ENCODE results near the gene MPZL3. TPM values are rescaled to one million over a fixed set of nuclear protein-coding genes. Genes with fewer than 3 reads are reported as not detected.

MPZL3 gene
- polyA plus RNA-seq, 2 of the 4 experiments (the other 2 are of a cell fraction): 0.34 to 1.0 TPM

GRCh38 chr11:118176778-118177134, 75.4 kb downstream of the MPZL3 start:
- H3K4me1 ChIP-seq: peaks cover 14% of the 10 kb centered on the region
- no peak overlapping the region for H3K4me3 ChIP-seq
- 76% methylated on average over 4 of the region's 4 CpGs for WGBS (ENCODE audit: missing lambda C conversion rate)
- H3K4me2 ChIP-seq: no peak overlapping the region
- DNase-seq (ENCODE audit: low read depth in 1 of 2, low spot score in 1 of 2) (no peak), ATAC-seq (no peak), FAIRE-seq (no peak)
- POLR2A ChIA-PET: no interaction called here
- no peaks in the 10 kb centered on the region for H3K9me3 ChIP-seq
- CTCF ChIA-PET: interaction anchor here (1.0 kb wide), 1 partner anchor 22 kb away, joined by 7 read pairs; no protein-coding TSS in a partner anchor
- H3K27ac ChIP-seq: no peak overlapping the region
- TF ChIP-seq POLR2AphosphoS2 (conservative IDR thresholded peaks at IDR 0.05; ENCODE audit: low read length) (no peak), KDM1A (IDR thresholded peaks at IDR 0.05; ENCODE audit: low read depth) (no peak), RARB (CRISPR knock-in tag; IDR thresholded peaks at IDR 0.05) (no peak), CHD4 (IDR thresholded peaks at IDR 0.05; ENCODE audit: borderline replicate concordance) (no peak), HOXB5 (CRISPR knock-in tag; IDR thresholded peaks at IDR 0.05) (no peak), TP53 (CRISPR knock-in tag; IDR thresholded peaks at IDR 0.05) (no peak), PBX3 (IDR thresholded peaks at IDR 0.05) (no peak), NR3C1 (IDR thresholded peaks at IDR 0.05) (no peak), JUNB (IDR thresholded peaks at IDR 0.05) (no peak), FOSL2 (IDR thresholded peaks at IDR 0.05) (no peak), FOSL2 (CRISPR knock-in tag; IDR thresholded peaks at IDR 0.05) (no peak)

Small RNA genes within 50 kb of the gene (small RNA-seq; reads per million reads assigned to genes)
- gene HSPE1P18: 0 to 0.26 (median 0) reads per million in 6 experiments

Other genes starting within 250 kb of the MPZL3 start
- gene TMPRSS4, start 175.3 kb downstream of the MPZL3 start, polyA plus RNA-seq (2011; rRNA removed): not detected in 2 replicates
- gene TMPRSS4, start 175.3 kb downstream of the MPZL3 start, polyA plus RNA-seq (2017; fragmentation: RNase III; extraction: RNeasy Plus Mini Kit Qiagen cat#74134 plus additional on column Dnase treatment): not detected in 3 replicates
- not detected in 2 replicates for gene SMIM35, start 165.4 kb downstream of the MPZL3 start, polyA plus RNA-seq (2011; rRNA removed)
- gene SMIM35, start 165.4 kb downstream of the MPZL3 start, polyA plus RNA-seq (2017; fragmentation: RNase III; extraction: RNeasy Plus Mini Kit Qiagen cat#74134 plus additional on column Dnase treatment): not detected in 3 replicates
- 0.04 and 0.12 TPM in 2 replicates for gene SCN4B, start 99.5 kb downstream of the MPZL3 start, polyA plus RNA-seq (2011; rRNA removed)
- 0.03 to 0.04 TPM in 2 of 3 replicates, not detected in the other for gene SCN4B, start 99.5 kb downstream of the MPZL3 start, polyA plus RNA-seq (2017; fragmentation: RNase III; extraction: RNeasy Plus Mini Kit Qiagen cat#74134 plus additional on column Dnase treatment)
- gene SCN2B, start 75.7 kb downstream of the MPZL3 start, polyA plus RNA-seq (2011; rRNA removed): not detected in 2 replicates
- gene SCN2B, start 75.7 kb downstream of the MPZL3 start, polyA plus RNA-seq (2017; fragmentation: RNase III; extraction: RNeasy Plus Mini Kit Qiagen cat#74134 plus additional on column Dnase treatment): not detected in 3 replicates
- not detected in 2 replicates for gene JAML, start 27.4 kb downstream of the MPZL3 start, polyA plus RNA-seq (2011; rRNA removed)
- not detected in 3 replicates for gene JAML, start 27.4 kb downstream of the MPZL3 start, polyA plus RNA-seq (2017; fragmentation: RNase III; extraction: RNeasy Plus Mini Kit Qiagen cat#74134 plus additional on column Dnase treatment)
- 0.09 and 0.14 TPM in 2 replicates for gene MPZL2, start 11.9 kb upstream of the MPZL3 start, polyA plus RNA-seq (2011; rRNA removed)
- 0.08 TPM in 1 of 3 replicates, not detected in the others for gene MPZL2, start 11.9 kb upstream of the MPZL3 start, polyA plus RNA-seq (2017; fragmentation: RNase III; extraction: RNeasy Plus Mini Kit Qiagen cat#74134 plus additional on column Dnase treatment)
- gene CD3E, start 52.4 kb upstream of the MPZL3 start, polyA plus RNA-seq (2011; rRNA removed): not detected in 2 replicates
- not detected in 3 replicates for gene CD3E, start 52.4 kb upstream of the MPZL3 start, polyA plus RNA-seq (2017; fragmentation: RNase III; extraction: RNeasy Plus Mini Kit Qiagen cat#74134 plus additional on column Dnase treatment)
- not detected in 2 replicates for gene CD3D, start 90.3 kb upstream of the MPZL3 start, polyA plus RNA-seq (2011; rRNA removed)
- not detected in 3 replicates for gene CD3D, start 90.3 kb upstream of the MPZL3 start, polyA plus RNA-seq (2017; fragmentation: RNase III; extraction: RNeasy Plus Mini Kit Qiagen cat#74134 plus additional on column Dnase treatment)
- not detected in 2 replicates for gene CD3G, start 92.0 kb upstream of the MPZL3 start, polyA plus RNA-seq (2011; rRNA removed)
- not detected in 3 replicates for gene CD3G, start 92.0 kb upstream of the MPZL3 start, polyA plus RNA-seq (2017; fragmentation: RNase III; extraction: RNeasy Plus Mini Kit Qiagen cat#74134 plus additional on column Dnase treatment)
- 18.9 and 28.7 TPM in 2 replicates for gene UBE4A, start 107.2 kb upstream of the MPZL3 start, polyA plus RNA-seq (2011; rRNA removed)
- gene UBE4A, start 107.2 kb upstream of the MPZL3 start, polyA plus RNA-seq (2017; fragmentation: RNase III; extraction: RNeasy Plus Mini Kit Qiagen cat#74134 plus additional on column Dnase treatment): 11.4 to 12.1 TPM (median 11.9 TPM) in 3 replicates
- gene ATP5MG, start 149.2 kb upstream of the MPZL3 start, polyA plus RNA-seq (2011; rRNA removed): 242 and 337 TPM in 2 replicates
- 437 to 446 TPM (median 438 TPM) in 3 replicates for gene ATP5MG, start 149.2 kb upstream of the MPZL3 start, polyA plus RNA-seq (2017; fragmentation: RNase III; extraction: RNeasy Plus Mini Kit Qiagen cat#74134 plus additional on column Dnase treatment)
- gene KMT2A, start 184.1 kb upstream of the MPZL3 start, polyA plus RNA-seq (2011; rRNA removed): 20.3 and 28.4 TPM in 2 replicates
- 6.8 to 9.7 TPM (median 7.1 TPM) in 3 replicates for gene KMT2A, start 184.1 kb upstream of the MPZL3 start, polyA plus RNA-seq (2017; fragmentation: RNase III; extraction: RNeasy Plus Mini Kit Qiagen cat#74134 plus additional on column Dnase treatment)

Measured in A549 (cell line).